ENCODE data around the gene THAP3. TPM values are rescaled to one million over a fixed set of nuclear protein-coding genes. Genes with fewer than 3 reads are reported as not detected.

THAP3 gene
- total and polyA plus RNA-seq, 12 donors, result 6.8 to 27.6 (median 12.1) TPM

GRCh38 chr1:6602669-6603237, 21.9 kb upstream of the THAP3 start, which contains the start of gene KLHL21:
KLHL21 (minus strand) TSS chr1:6602869; CDS start chr1:6602817, 52 bp downstream.
- ATAC-seq (peak; percentile 68 to 89 (median 84)), DNase-seq (peak; percentile 91 to 92)
- intact Hi-C loops (cut with DNase I), result loop anchor here in 2 of 10 donors (1.0 to 10.0 kb wide), 3 partner anchors 11 to 50 kb away; partner anchors contain the start of genes NOL9 (in 2 of the 2), PHF13 (in 1 of the 2) and TAS1R1 (in 1 of the 2)
- peak within 1 kb of the TSS; percentile 96 to 100 (median 99) for H3K27ac ChIP-seq
- H3K9me3 ChIP-seq, result no peaks in the 10 kb centered on the region
- TF ChIP-seq, protein P1, sequence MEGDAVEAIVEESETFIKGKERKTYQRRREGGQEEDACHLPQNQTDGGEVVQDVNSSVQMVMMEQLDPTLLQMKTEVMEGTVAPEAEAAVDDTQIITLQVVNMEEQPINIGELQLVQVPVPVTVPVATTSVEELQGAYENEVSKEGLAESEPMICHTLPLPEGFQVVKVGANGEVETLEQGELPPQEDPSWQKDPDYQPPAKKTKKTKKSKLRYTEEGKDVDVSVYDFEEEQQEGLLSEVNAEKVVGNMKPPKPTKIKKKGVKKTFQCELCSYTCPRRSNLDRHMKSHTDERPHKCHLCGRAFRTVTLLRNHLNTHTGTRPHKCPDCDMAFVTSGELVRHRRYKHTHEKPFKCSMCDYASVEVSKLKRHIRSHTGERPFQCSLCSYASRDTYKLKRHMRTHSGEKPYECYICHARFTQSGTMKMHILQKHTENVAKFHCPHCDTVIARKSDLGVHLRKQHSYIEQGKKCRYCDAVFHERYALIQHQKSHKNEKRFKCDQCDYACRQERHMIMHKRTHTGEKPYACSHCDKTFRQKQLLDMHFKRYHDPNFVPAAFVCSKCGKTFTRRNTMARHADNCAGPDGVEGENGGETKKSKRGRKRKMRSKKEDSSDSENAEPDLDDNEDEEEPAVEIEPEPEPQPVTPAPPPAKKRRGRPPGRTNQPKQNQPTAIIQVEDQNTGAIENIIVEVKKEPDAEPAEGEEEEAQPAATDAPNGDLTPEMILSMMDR (IDR thresholded peaks at IDR 0.05), result no peak
- peak within 1 kb of the TSS; percentile 68 to 96 (median 86) for H3K4me3 ChIP-seq
- no peaks in the 10 kb centered on the region for H3K27me3 ChIP-seq
- peaks cover 0 to 21% (median 13%) of the 10 kb centered on the region in 9 donors for H3K36me3 ChIP-seq
- WGBS, 2 donors, result 0 to 1% methylated on average over 44 to 82 of the region's 84 CpGs
- H3K4me1 ChIP-seq, result peaks cover 18 to 68% (median 53%) of the 10 kb centered on the region in 9 donors

DNA sequence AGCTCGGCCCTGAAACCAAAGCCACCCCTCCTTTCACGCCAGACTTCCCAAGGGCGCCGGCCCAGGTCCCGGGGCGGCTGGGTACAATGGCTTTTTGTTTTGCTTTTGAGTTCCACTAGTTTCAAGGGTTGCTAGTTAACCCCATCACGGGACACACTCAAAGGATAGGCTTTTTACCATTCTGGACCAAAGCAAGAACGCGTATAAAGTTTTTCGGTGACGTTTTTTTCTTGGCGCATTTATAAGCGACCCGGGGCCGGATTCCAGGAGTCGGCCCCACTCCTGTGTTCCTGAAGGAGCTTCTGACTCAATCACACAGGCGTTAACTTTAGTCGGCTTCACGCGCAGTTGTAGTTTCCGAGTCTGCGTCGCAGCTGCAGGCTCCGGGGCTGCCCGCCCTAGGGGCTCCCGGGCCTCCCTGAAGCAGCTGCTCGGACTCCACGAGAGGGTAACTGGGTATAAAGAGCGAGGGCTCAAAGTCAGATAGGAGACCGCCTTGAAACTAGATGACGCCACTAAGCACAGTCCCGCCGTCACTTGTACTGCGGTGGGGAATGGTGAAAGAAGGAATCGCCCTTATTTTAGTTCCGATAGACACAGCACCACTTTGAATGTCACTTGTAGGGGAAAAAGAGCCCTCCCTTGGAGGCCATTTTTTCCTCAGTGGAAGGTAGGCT, 21.3 kb upstream of the THAP3 start:
- DNase-seq (peak; percentile 69 to 71), ATAC-seq (peak; percentile 19 to 47 (median 35))
- H3K36me3 ChIP-seq, result peaks cover 0 to 15% (median 7%) of the 10 kb centered on the region in 9 donors
- WGBS, 2 donors, result 1% methylated on average over 36 of the region's 36 CpGs
- H3K27me3 ChIP-seq, result no peaks in the 10 kb centered on the region
- H3K4me1 ChIP-seq, result peaks cover 13 to 62% (median 46%) of the 10 kb centered on the region in 9 donors
- H3K27ac ChIP-seq, result peak overlapping the region; percentile 96 to 100 (median 99)
- TF ChIP-seq, protein P1 (IDR thresholded peaks at IDR 0.05), result no peak
- intact Hi-C loops (cut with DNase I), result loop anchor here in 2 of 10 donors (1.0 to 10.0 kb wide), 3 partner anchors 10 to 51 kb away; partner anchors contain the start of genes NOL9 (in 2 of the 2), PHF13 (in 1 of the 2) and TAS1R1 (in 1 of the 2)
- H3K4me3 ChIP-seq, result peak overlapping the region; percentile 26 to 92 (median 86)
- H3K9me3 ChIP-seq, result no peaks in the 10 kb centered on the region

- ATAC-seq (peak in 7 of 8 donors; percentile 21 to 67 (median 52)), DNase-seq (peak; percentile 72 to 84)
- Histone ChIP-seq H3K4me3 (peak overlapping the region; percentile 26 to 92 (median 86)), H3K36me3 (peaks cover 0 to 9% (median under 1%) of the 10 kb centered on the region in 9 donors), H3K4me1 (peaks cover 13 to 58% (median 41%) of the 10 kb centered on the region in 9 donors), H3K27me3 (no peaks in the 10 kb centered on the region), H3K9me3 (no peaks in the 10 kb centered on the region), H3K27ac (peak overlapping the region; percentile 96 to 100 (median 99))
- TF ChIP-seq, protein P1 (IDR thresholded peaks at IDR 0.05), result peak in 1 of 9 donors; percentile 13
- intact Hi-C loops (cut with DNase I), result loop anchor here in 3 of 10 donors (1.0 to 10.0 kb wide), 3 partner anchors 9 to 52 kb away; partner anchors contain the start of genes NOL9 (in 2 of the 3), PHF13 (in 2 of the 3) and TAS1R1 (in 1 of the 3)
- 4 to 8% methylated on average over 19 of the region's 19 CpGs for WGBS, 2 donors
Measured at GRCh38 chr1:6603915-6604558, 20.6 kb upstream of the THAP3 start.

Data from heart right ventricle (tissue), 16 donors.